ENCODE data around the gene FAAH.

The FAAH gene

GRCh38 chr1:46451948-46452930 is 58.1 kb downstream of the FAAH start:
- no peak for DNase-seq

- DNase-seq, result no peak
Observed at GRCh38 chr1:46452931-46453325, 58.8 kb downstream of the FAAH start.

GRCh38 chr1:46453449-46453848 is 59.3 kb downstream of the FAAH start:
- no peak for DNase-seq

- no peak for DNase-seq
Observed at GRCh38 chr1:46455951-46456350, 61.8 kb downstream of the FAAH start.

- DNase-seq, result no peak
Observed at GRCh38 chr1:46456411-46456963, 62.4 kb downstream of the FAAH start.

GRCh38 chr1:46457178-46457577 is 63.1 kb downstream of the FAAH start:
- DNase-seq, result no peak

GRCh38 chr1:46458190-46458589 is 64.1 kb downstream of the FAAH start:
- DNase-seq, result no peak

- DNase-seq, result no peak
Observed at GRCh38 chr1:46458846-46459245, 64.7 kb downstream of the FAAH start.

GRCh38 chr1:46459315-46459714 is 65.2 kb downstream of the FAAH start:
- DNase-seq, result no peak

- DNase-seq, result no peak
Observed at GRCh38 chr1:46461017-46461808, 67.1 kb downstream of the FAAH start.

- DNase-seq, result no peak
Observed at GRCh38 chr1:46461809-46462448, 67.8 kb downstream of the FAAH start.
